C4-2B (cell line): ENCODE measurements around the gene EPS8L3.

Experiments used
- H3K27ac ChIP-seq: fragments of 450-650 bp; 2 replicates; pipeline ENCODE4 v1.5.1; 2017
- ZFX ChIP-seq: fragments of 450-650 bp; IDR thresholded peaks from 2 replicates; pipeline ENCODE4 v1.6.1; 2017
- TF ChIP-seq, protein P1 (sequence below): fragments of 450-650 bp; conservative IDR thresholded peaks from 2 replicates; pipeline ENCODE4 v1.5.1; 2017; ENCODE audit warnings: mild to moderate bottlenecking

Gene EPS8L3

DNA sequence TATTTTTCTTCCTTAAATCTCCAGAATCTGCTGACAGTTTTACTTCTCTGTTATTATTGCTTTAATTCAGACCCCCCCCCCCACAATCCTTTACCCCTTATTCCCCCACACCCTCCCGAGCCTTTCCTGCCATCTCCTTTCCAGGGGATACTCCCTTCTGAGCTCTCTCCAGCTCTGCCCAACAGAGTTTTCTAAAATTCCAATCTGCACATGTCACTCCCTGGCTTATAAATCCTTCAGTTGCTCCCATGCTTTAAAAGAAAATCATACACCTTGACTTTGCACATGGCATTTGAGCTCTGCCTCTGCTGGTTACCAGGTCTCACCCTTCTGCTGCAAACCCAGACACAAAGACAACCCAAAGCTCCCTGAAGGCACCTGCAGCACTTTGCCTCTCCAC lies 11.7 kb upstream of the EPS8L3 start:
- H3K27ac ChIP-seq = no peak overlapping the region
- TF ChIP-seq, protein P1, sequence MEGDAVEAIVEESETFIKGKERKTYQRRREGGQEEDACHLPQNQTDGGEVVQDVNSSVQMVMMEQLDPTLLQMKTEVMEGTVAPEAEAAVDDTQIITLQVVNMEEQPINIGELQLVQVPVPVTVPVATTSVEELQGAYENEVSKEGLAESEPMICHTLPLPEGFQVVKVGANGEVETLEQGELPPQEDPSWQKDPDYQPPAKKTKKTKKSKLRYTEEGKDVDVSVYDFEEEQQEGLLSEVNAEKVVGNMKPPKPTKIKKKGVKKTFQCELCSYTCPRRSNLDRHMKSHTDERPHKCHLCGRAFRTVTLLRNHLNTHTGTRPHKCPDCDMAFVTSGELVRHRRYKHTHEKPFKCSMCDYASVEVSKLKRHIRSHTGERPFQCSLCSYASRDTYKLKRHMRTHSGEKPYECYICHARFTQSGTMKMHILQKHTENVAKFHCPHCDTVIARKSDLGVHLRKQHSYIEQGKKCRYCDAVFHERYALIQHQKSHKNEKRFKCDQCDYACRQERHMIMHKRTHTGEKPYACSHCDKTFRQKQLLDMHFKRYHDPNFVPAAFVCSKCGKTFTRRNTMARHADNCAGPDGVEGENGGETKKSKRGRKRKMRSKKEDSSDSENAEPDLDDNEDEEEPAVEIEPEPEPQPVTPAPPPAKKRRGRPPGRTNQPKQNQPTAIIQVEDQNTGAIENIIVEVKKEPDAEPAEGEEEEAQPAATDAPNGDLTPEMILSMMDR = no peak
- no peak for TF ChIP-seq ZFX

DNA sequence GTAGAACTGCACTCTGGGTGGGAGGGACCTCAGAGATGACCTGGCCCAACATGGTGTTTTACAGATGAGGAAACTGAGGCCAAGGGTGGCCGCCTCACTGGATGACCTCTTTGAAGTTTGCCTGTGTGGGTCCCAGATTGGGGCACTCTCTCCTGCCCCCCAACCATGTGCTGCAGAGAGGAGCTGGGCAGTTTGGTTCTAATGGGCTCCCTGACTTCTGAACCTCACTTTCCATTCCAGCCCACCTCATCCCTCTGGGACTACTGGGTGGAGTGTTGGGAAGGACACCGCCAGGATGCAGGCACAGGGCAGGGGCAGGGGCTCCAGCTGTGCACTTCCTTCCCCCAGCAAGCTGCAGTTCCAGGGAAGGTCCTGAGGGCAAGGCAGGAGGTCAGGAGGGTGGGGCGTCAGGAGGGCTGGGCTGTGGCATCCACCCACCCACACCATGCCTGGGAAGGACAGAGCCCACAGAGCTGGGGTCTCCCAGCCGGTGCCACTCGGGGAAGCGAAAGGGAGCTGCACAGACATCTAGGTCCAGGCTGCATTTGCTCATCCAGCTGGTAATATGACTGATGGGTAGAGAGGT lies 10.3 kb upstream of the EPS8L3 start:
- TF ChIP-seq, protein P1 = peak; percentile 13
- TF ChIP-seq ZFX = no peak

DNA sequence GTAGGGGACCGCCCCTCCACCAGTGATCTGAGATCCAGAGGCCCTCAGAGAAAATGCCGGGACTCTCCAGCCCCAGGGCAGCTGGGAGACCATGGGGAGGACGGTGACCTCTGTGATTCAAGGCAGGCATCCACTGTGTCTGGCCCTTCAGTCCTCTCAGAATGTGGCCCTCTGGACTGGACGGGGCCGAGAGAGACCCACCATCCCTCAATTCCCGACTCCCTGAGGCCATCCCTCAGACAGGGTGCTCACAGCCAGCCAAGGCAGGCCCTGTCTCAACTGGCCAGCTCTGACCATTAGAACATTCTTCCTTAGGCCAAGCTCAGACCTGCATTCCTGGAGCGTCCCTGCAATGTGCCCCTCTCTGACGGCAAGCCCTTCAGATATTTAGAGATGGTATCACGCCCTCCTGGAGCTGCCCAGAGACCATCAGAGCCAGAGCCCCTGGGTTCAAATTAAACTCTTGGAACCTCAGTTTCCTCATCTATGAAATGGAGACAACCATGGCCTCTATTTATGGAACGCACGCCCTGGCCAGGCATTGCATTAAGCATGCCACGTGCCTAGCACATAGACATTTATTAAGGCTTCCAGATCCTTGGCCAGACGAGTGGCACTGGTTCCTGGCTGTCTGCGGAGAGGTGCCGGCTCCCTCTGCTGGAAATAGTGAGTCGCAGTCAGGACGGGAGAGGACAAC lies 9.6 kb upstream of the EPS8L3 start:
- TF ChIP-seq, protein P1 = peak; percentile 96
- TF ChIP-seq ZFX = no peak
- H3K27ac ChIP-seq = no peak overlapping the region; the same call in 1 of the 2 replicates

More for the DNA sequence above, 10.3 kb upstream of the EPS8L3 start:
- no peak overlapping the region for H3K27ac ChIP-seq

DNA sequence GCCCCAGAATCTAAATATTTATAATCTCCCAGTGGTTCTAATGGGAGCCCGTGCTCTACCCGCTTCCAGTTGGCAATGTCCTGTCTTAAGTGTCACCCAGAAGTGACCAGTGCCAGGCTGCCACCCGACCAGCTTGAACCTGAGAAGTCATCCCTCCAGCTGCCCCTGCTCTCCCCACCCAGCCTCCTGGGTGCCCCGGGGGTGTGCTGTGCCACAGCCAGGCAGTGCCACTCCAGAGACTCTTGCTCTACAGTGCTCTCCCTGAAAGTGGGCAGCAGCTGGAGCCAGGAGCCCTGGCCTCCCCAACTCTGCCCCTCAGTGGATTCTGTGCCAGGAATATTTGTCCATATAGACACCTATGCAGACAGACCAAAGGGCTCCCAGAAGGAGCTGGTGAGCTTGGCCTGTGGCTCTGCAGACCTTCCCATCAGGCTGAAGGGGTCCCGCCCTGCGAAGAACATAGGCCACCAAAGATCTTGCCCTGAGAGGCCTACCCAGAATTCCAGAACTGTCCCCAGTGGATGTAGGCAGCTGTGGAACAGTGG lies 9.0 kb upstream of the EPS8L3 start:
- TF ChIP-seq, protein P1 = no peak
- no peak for TF ChIP-seq ZFX

DNA sequence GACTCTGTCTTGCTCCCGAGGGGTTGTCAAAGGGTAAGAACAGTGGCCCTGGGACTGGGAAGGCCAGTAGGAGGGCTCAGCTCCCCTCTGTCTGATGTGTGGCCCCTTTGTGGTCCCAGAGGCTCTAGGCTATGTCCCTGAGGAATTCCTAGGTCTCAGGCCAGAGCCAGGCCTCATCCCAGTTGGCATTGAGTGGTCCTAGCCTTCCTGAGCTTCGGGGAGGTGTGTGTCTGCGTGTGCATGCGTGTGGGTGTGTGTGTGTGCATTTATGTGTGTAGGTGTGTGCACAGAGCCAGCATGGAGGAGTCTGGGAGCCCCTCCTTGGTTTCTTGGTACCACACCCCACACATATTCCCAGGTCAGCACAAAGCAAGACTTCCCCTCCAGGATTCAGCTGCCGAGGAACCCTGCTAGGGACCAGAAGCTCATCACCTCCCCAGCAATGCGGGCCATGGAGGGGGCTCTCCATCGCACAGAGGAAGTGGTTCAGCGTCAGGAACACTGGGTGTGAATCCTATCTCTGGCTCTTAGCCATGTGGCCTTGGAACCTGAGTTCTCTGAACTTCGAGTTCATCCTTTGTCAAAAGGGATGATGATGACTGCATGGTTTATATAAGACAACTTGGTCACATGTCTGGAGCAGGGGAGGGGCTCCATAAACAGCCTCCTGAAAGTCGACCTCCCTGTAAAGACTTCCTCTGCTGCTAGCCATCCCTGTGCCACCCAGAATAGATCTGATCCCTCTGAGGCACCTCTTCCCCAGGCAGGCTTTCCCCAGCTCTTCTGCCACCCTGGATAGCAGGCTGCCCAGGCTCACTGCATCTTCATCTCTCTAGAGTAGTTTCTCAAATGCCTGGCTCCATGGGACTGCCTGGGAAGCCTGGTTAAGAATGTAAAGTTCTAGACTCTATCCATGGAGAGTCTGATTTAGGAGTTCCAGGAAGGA lies 8.3 kb upstream of the EPS8L3 start:
- no peak overlapping the region for H3K27ac ChIP-seq
- TF ChIP-seq, protein P1 = no peak
- no peak for TF ChIP-seq ZFX

More for the DNA sequence above, 9.0 kb upstream of the EPS8L3 start:
- H3K27ac ChIP-seq = no peak overlapping the region

GRCh38 chr1:109770331-109771095 lies 6.8 kb upstream of the EPS8L3 start:
- H3K27ac ChIP-seq = no peak overlapping the region
- no peak for TF ChIP-seq ZFX
- TF ChIP-seq, protein P1 = no peak
